ENCODE results near the gene TNRC18. TPM values are rescaled to one million over a fixed set of nuclear protein-coding genes. Genes with fewer than 3 reads are reported as not detected.

The TNRC18 gene
- total RNA-seq, 2 donors from 2014 or later = 32.0 to 53.6 TPM

GRCh38 chr7:5454485-5454884 is 30.9 kb upstream of the TNRC18 start:
- no peak for DNase-seq (ENCODE audit: low spot score)
- H3K27ac ChIP-seq = no peak overlapping the region
- TF ChIP-seq CTCF (IDR thresholded peaks at IDR 0.05) = no peak

GRCh38 chr7:5453566-5454075 is 30.0 kb upstream of the TNRC18 start:
- H3K4me1 ChIP-seq = peaks cover 0 to 31% of the 10 kb centered on the region in 2 donors
- no peaks in the 10 kb centered on the region for H3K27me3 ChIP-seq
- TF ChIP-seq CTCF (IDR thresholded peaks at IDR 0.05) = no peak
- H3K9me3 ChIP-seq = no peaks in the 10 kb centered on the region
- DNase-seq (ENCODE audit: low spot score) = no peak
- H3K36me3 ChIP-seq = no peaks in the 10 kb centered on the region
- H3K27ac ChIP-seq = no peak overlapping the region
- no peak overlapping the region for H3K4me3 ChIP-seq

More at GRCh38 chr7:5454485-5454884, 30.9 kb upstream of the TNRC18 start:
- peaks cover 0 to 31% of the 10 kb centered on the region in 2 donors for H3K4me1 ChIP-seq
- no peaks in the 10 kb centered on the region for H3K36me3 ChIP-seq
- H3K4me3 ChIP-seq = no peak overlapping the region
- no peaks in the 10 kb centered on the region for H3K27me3 ChIP-seq
- H3K9me3 ChIP-seq = no peaks in the 10 kb centered on the region

GRCh38 chr7:5452937-5453540 is 29.4 kb upstream of the TNRC18 start:
- Histone ChIP-seq H3K27ac (no peak overlapping the region), H3K9me3 (no peaks in the 10 kb centered on the region), H3K4me1 (peaks cover 0 to 27% of the 10 kb centered on the region in 2 donors), H3K36me3 (no peaks in the 10 kb centered on the region), H3K4me3 (no peak overlapping the region), H3K27me3 (no peaks in the 10 kb centered on the region)
- DNase-seq (ENCODE audit: low spot score) = peak; percentile 87
- TF ChIP-seq CTCF (IDR thresholded peaks at IDR 0.05) = no peak

- TF ChIP-seq CTCF (IDR thresholded peaks at IDR 0.05) = no peak
- no peak overlapping the region for H3K4me3 ChIP-seq
- no peaks in the 10 kb centered on the region for H3K27me3 ChIP-seq
- DNase-seq (ENCODE audit: low spot score) = no peak
- H3K27ac ChIP-seq = no peak overlapping the region
- peaks cover 0 to 21% of the 10 kb centered on the region in 2 donors for H3K4me1 ChIP-seq
- no peaks in the 10 kb centered on the region for H3K9me3 ChIP-seq
- no peaks in the 10 kb centered on the region for H3K36me3 ChIP-seq
Measured at GRCh38 chr7:5452470-5452899, 28.9 kb upstream of the TNRC18 start.

GRCh38 chr7:5451391-5451790 is 27.8 kb upstream of the TNRC18 start:
- no peak for DNase-seq (ENCODE audit: low spot score)
- no peak for TF ChIP-seq CTCF (IDR thresholded peaks at IDR 0.05)
- Histone ChIP-seq H3K4me3 (no peak overlapping the region), H3K4me1 (peaks cover 0 to 19% of the 10 kb centered on the region in 2 donors), H3K36me3 (no peaks in the 10 kb centered on the region), H3K9me3 (no peaks in the 10 kb centered on the region), H3K27ac (no peak overlapping the region), H3K27me3 (no peaks in the 10 kb centered on the region)
